Karpas-422 (cell line): Measurements from ENCODE around the gene PMPCB. TPM values are rescaled to one million over a fixed set of nuclear protein-coding genes. Genes with fewer than 3 reads are reported as not detected.

ENCODE experiments used
- DNase-seq: peaks from one replicate; pipeline ENCODE4 v3.0.0-alpha.2; 2015
- H2AFZ ChIP-seq: fragments of 200-600 bp; sonication (generic); 2 replicates; pipeline ENCODE4 v1.6.1; 2014; ENCODE audit warnings: antibody characterized with exemption, low read length, mixed read lengths
- H3K27ac ChIP-seq: fragments of 200-600 bp; sonication (generic); 2 replicates; pipeline ENCODE4 v1.5.1; 2014; ENCODE audit warnings: mild to moderate bottlenecking, low read length, moderate library complexity
- H3K27me3 ChIP-seq: fragments of 200-600 bp; sonication (generic); 2 replicates; pipeline ENCODE4 v1.6.1; 2014; ENCODE audit warnings: low read length, mixed read lengths
- H3K36me3 ChIP-seq: fragments of 200-600 bp; sonication (generic); 2 replicates; pipeline ENCODE4 v1.6.1; 2014; ENCODE audit warnings: low read length, mixed read lengths; ENCODE audit not compliant: insufficient read depth
- H3K4me1 ChIP-seq: fragments of 200-600 bp; sonication (generic); 2 replicates; pipeline ENCODE4 v1.6.1; 2014; ENCODE audit warnings: mild to moderate bottlenecking, low read length, mixed read lengths
- H3K4me2 ChIP-seq: fragments of 200-600 bp; sonication (generic); 2 replicates; pipeline ENCODE4 v1.6.1; 2014; ENCODE audit warnings: low read length, low read depth, mild to moderate bottlenecking; ENCODE audit not compliant: poor library complexity, severe bottlenecking
- H3K4me3 ChIP-seq: fragments of 200-600 bp; sonication (generic); 2 replicates; pipeline ENCODE4 v1.5.1; 2014; ENCODE audit warnings: mild to moderate bottlenecking, antibody characterized with exemption, low read length, mixed read lengths
- H3K79me2 ChIP-seq: fragments of 200-600 bp; sonication (generic); 2 replicates; pipeline ENCODE4 v1.6.1; 2014; ENCODE audit warnings: mild to moderate bottlenecking, low read length, mixed read lengths
- H3K9ac ChIP-seq: fragments of 200-600 bp; sonication (generic); 2 replicates; pipeline ENCODE4 v1.6.0; 2014; ENCODE audit warnings: low read length
- H3K9me2 ChIP-seq: fragments of 200-600 bp; sonication (generic), shearing (Covaris generic); replicated peaks from 2 replicates; pipeline ENCODE4 v1.6.0; 2014; ENCODE audit warnings: mild to moderate bottlenecking, low read length, moderate library complexity; ENCODE audit not compliant: insufficient read depth
- H3K9me3 ChIP-seq: fragments of 300-700, 200-600 bp; sonication (generic); 2 replicates; pipeline ENCODE4 v1.6.1; 2014; ENCODE audit warnings: low read length, mixed read lengths
- H4K20me1 ChIP-seq: fragments of 200-600 bp; sonication (generic); 2 replicates; pipeline ENCODE4 v1.6.1; 2014; ENCODE audit warnings: mild to moderate bottlenecking, antibody characterized with exemption, low read length, low read depth; ENCODE audit not compliant: insufficient read depth
- small RNA-seq: library from RNA; depleted of rRNA; stranded (forward); fragments of <200 nt; gene quantifications from one replicate; pipeline ENCODE3, GENCODE V24; 2014
- total RNA-seq: library from RNA; depleted of rRNA; stranded (reverse); fragments of >200 nt; shearing (Covaris generic); gene quantifications from 2 replicates; pipeline ENCODE4 v1.2.3, GENCODE V29; 2014; ENCODE audit warnings: low replicate concordance; rRNA removed

The PMPCB gene
- total RNA-seq, 1 experiment from 2014 or later: 117 TPM

DNA sequence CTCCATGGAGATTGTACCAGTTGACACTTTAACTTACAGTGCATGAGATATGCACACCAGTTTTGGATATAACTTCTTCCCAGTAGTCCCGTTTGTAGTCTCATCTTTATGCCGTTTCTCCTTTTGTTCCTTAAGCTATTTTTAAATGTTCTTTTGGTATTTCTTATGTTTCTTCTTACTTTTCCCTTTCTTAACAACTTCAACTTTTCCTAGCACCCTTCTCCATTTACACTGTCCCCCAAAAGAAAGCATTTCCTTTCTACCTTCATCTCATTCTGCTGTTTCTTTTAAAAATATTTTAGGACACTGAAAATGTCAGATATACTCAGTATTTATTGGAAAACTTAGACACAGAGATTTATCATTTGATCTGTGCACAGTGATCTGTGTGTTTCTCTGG is 51.7 kb downstream of the PMPCB start:
- Histone ChIP-seq H3K27ac (no peak overlapping the region), H2AFZ (no peak overlapping the region), H3K9ac (peak overlapping the region; percentile 81), H3K4me2 (peak overlapping the region; percentile 83), H3K4me3 (peak overlapping the region; percentile 86), H3K9me3 (no peaks in the 10 kb centered on the region), H3K27me3 (no peaks in the 10 kb centered on the region), H3K4me1 (peaks cover 43% of the 10 kb centered on the region), H4K20me1 (no peaks in the 10 kb centered on the region; the same call in 1 of the 2 replicates), H3K9me2 (no peaks in the 10 kb centered on the region), H3K36me3 (peaks cover 12% of the 10 kb centered on the region; the same call in 1 of the 2 replicates), H3K79me2 (peaks cover 87% of the 10 kb centered on the region)
- no peak for DNase-seq

DNA sequence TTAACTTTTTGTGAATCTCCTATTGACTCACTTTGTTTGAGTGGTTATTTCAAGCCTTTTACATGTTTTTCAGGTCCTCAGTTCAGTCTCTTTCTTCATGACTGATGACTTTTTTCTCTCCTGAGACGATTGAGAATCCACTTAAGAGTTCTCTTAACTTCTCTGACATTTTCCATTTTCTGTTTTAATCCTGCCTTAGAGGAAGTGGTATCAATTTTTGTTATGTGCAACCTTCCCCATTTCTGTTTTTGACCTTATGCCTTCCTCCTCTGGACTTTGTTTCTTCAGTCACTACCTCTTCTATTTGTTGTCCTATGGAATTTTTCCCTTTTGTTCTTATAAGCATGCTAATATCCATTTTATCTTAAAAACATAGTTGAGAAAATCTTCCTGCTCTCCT is 52.6 kb downstream of the PMPCB start:
- Histone ChIP-seq H2AFZ (no peak overlapping the region), H3K36me3 (peaks cover 14% of the 10 kb centered on the region; the same call in 1 of the 2 replicates), H4K20me1 (no peaks in the 10 kb centered on the region; the same call in 1 of the 2 replicates), H3K79me2 (peaks cover 87% of the 10 kb centered on the region), H3K4me1 (peaks cover 43% of the 10 kb centered on the region), H3K4me2 (peak overlapping the region; percentile 83), H3K9me3 (no peaks in the 10 kb centered on the region), H3K27me3 (no peaks in the 10 kb centered on the region), H3K9ac (peak overlapping the region; percentile 81), H3K4me3 (peak overlapping the region; percentile 86), H3K9me2 (no peaks in the 10 kb centered on the region), H3K27ac (no peak overlapping the region)
- DNase-seq: no peak

Small RNAs within 50 kb of the gene (small RNA-seq; reads per million reads assigned to genes)
- gene RPS29P16: 1.7 reads per million, percentile 46 among the genes with 10 or more reads in this experiment

Other genes with a start within 250 kb of the PMPCB start
- 4.2 and 5.0 TPM in 2 replicates for gene FBXL13, start 222.6 kb upstream of the PMPCB start, total RNA-seq
- 31.5 and 65.6 TPM in 2 replicates for gene ARMC10, start 222.3 kb upstream of the PMPCB start, total RNA-seq
- 12.9 and 24.8 TPM in 2 replicates for gene NAPEPLD, start 148.3 kb upstream of the PMPCB start, total RNA-seq
- 24.7 and 29.7 TPM in 2 replicates for gene DNAJC2, start 47.3 kb downstream of the PMPCB start, total RNA-seq
- gene PSMC2, start 50.2 kb downstream of the PMPCB start, total RNA-seq: 69.4 and 107 TPM in 2 replicates
- gene SLC26A5, start 148.8 kb downstream of the PMPCB start, total RNA-seq: not detected in 2 replicates